ENCODE data around the gene KRTAP12-4. TPM values are rescaled to one million over a fixed set of nuclear protein-coding genes. Genes with fewer than 3 reads are reported as not detected.

Gene KRTAP12-4
- total and polyA plus RNA-seq, 2 donors (not counting 3 experiments of a cell fraction or from before 2014, with no cell fraction given) = not detected

DNA sequence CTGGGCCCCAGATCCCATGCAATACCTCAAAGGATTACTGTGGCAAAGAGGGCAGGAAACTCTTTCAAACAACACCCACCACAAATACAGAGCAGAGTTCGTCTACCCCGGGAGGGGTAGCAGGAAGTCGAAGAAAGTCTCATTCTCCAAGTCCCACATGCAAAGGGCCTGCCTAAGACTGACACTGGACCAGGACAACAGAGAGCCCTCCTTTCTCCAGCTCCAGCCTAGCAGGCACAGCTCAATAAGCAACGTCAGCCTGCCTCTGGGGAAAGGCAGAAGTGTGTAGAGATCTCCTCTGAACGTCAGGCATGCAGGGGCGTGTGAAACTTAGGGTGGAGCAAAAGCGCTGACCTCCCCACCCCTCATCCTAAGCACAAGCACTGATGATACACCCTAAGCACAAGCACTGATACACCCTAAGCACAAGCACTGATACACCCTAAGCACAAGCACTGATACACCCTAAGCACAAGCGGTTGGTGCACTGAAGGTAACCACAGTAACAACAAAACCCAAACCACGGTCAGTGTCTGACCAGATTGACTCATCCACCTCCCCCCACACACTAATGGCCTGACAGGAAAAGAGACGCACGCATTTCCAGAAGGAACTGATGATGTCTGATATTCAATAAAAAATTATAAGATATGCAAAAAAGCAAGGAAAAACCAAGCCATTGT lies 4.6 kb upstream of the KRTAP12-4 start:
- no peaks in the 10 kb centered on the region for H3K4me1 ChIP-seq (ENCODE audit: control insufficient read depth, extremely low read depth, insufficient read depth, low read length)
- no peaks in the 10 kb centered on the region for H4K20me1 ChIP-seq (replicated peaks; ENCODE audit: control insufficient read depth, extremely low read depth, insufficient read depth, low read length)
- peaks cover 0 to 4% of the 10 kb centered on the region in 2 experiments for H3K27me3 ChIP-seq (ENCODE audit: control insufficient read depth in 2 of 2, insufficient read depth in 2 of 2, low read length in 2 of 2)
- H2AFZ ChIP-seq (ENCODE audit: low read depth, low read length) = no peak overlapping the region
- no peaks in the 10 kb centered on the region for H3K36me3 ChIP-seq (ENCODE audit: control insufficient read depth in 2 of 2, extremely low read depth in 1 of 2, insufficient read depth in 2 of 2, low read length in 2 of 2)
- dilution Hi-C loops (cut with MboI; ENCODE audit: extremely low pct_ligation_motif_present, low sequenced_read_pairs) = no loop called here
- no peaks in the 10 kb centered on the region for H3K79me2 ChIP-seq (ENCODE audit: control insufficient read depth, insufficient read depth, low read length)
- no peaks in the 10 kb centered on the region for H3K9me1 ChIP-seq (replicated peaks; ENCODE audit: control insufficient read depth, extremely low read depth, insufficient read depth, low read length)
- H3K4me2 ChIP-seq (ENCODE audit: insufficient read depth, low read length) = no peak overlapping the region
- no peak overlapping the region for H3K4me3 ChIP-seq (replicated peaks in 1 of 3; ENCODE audit: insufficient read depth in 1 of 3, low read depth in 1 of 3, low read length in 3 of 3)
- H3K9ac ChIP-seq (replicated peaks; ENCODE audit: extremely low read depth, insufficient read depth, low read length) = no peak overlapping the region
- no peaks in the 10 kb centered on the region for H3K9me3 ChIP-seq (replicated peaks; ENCODE audit: control insufficient read depth, insufficient read depth, low read length)
- intact Hi-C loops (cut with micrococcal nuclease) = no loop called here
- TF ChIP-seq FOS (IDR thresholded peaks at IDR 0.05; ENCODE audit: borderline replicate concordance, insufficient read depth, low read length) (no peak), POLR2AphosphoS5 (IDR thresholded peaks at IDR 0.05; ENCODE audit: insufficient read depth, low read depth, low read length) (no peak), MYC (IDR thresholded peaks at IDR 0.05; ENCODE audit: low read depth, low read length) (no peak), JUN (IDR thresholded peaks at IDR 0.05; ENCODE audit: borderline replicate concordance, insufficient read depth, insufficient read length, low read depth) (no peak), EZH2 (IDR thresholded peaks at IDR 0.05; ENCODE audit: borderline replicate concordance, low read depth, low read length, severe bottlenecking) (no peak), POLR2A (IDR thresholded peaks at IDR 0.05; ENCODE audit: low read depth, low read length) (no peak), GATA2 (IDR thresholded peaks at IDR 0.05; ENCODE audit: insufficient read depth, insufficient read length, low read depth, low read length) (no peak)
- TF ChIP-seq, protein P1, sequence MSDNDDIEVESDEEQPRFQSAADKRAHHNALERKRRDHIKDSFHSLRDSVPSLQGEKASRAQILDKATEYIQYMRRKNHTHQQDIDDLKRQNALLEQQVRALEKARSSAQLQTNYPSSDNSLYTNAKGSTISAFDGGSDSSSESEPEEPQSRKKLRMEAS (IDR thresholded peaks at IDR 0.05; ENCODE audit: insufficient read depth, insufficient read length) = no peak
- TF ChIP-seq, protein P2, sequence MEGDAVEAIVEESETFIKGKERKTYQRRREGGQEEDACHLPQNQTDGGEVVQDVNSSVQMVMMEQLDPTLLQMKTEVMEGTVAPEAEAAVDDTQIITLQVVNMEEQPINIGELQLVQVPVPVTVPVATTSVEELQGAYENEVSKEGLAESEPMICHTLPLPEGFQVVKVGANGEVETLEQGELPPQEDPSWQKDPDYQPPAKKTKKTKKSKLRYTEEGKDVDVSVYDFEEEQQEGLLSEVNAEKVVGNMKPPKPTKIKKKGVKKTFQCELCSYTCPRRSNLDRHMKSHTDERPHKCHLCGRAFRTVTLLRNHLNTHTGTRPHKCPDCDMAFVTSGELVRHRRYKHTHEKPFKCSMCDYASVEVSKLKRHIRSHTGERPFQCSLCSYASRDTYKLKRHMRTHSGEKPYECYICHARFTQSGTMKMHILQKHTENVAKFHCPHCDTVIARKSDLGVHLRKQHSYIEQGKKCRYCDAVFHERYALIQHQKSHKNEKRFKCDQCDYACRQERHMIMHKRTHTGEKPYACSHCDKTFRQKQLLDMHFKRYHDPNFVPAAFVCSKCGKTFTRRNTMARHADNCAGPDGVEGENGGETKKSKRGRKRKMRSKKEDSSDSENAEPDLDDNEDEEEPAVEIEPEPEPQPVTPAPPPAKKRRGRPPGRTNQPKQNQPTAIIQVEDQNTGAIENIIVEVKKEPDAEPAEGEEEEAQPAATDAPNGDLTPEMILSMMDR (IDR thresholded peaks at IDR 0.05; ENCODE audit: extremely low read depth in 1 of 2, insufficient read depth in 1 of 2, low read depth in 1 of 2, low read length in 2 of 2) = no peak
- ChIA-PET POLR2A (no interaction called here), CTCF (no interaction called here)
- FAIRE-seq = no peak
- no peak for DNase-seq (ENCODE audit: low read depth, low spot score)
- no peak overlapping the region for H3K27ac ChIP-seq (ENCODE audit: insufficient read depth, low read depth, low read length)
- no TSS peak for BruUV-seq (replicated peaks)
